DND-41 (cell line): ENCODE measurements around the gene SS18.

ENCODE experiments used
- EZH2 ChIP-seq: IDR thresholded peaks from 3 replicates; pipeline ENCODE4 v1.6.1; 2012; ENCODE audit warnings: borderline replicate concordance, low read depth, mild to moderate bottlenecking, moderate library complexity, low read length, inconsistent platforms; ENCODE audit not compliant: severe bottlenecking
- TF ChIP-seq, protein P1 (sequence below): IDR thresholded peaks from 2 replicates; pipeline ENCODE4 v1.5.1; 2012; ENCODE audit warnings: borderline replicate concordance, low read length, moderate library complexity, mild to moderate bottlenecking; ENCODE audit not compliant: poor library complexity, severe bottlenecking; ENCODE audit errors: extremely low read depth

DNA sequence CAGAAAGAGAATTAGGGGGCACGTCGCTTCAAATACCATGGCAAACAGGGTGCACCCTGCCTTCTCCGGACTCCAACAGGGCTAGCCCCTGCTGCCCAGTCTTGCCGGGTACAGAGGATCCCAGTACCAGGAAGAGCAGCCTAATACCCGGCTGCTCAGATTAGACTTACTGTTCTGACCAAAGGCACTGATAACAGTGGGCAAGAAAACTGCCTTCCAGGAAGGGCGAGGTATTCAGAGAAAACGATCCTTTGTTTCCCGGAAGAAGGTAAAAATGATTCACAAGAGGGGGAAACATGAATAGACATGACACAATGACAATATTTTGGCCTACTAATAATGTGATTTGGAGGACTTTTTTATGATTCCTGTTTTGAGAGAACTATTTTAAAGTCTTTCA is 99.9 kb downstream of the SS18 start:
- TF ChIP-seq, protein P1, sequence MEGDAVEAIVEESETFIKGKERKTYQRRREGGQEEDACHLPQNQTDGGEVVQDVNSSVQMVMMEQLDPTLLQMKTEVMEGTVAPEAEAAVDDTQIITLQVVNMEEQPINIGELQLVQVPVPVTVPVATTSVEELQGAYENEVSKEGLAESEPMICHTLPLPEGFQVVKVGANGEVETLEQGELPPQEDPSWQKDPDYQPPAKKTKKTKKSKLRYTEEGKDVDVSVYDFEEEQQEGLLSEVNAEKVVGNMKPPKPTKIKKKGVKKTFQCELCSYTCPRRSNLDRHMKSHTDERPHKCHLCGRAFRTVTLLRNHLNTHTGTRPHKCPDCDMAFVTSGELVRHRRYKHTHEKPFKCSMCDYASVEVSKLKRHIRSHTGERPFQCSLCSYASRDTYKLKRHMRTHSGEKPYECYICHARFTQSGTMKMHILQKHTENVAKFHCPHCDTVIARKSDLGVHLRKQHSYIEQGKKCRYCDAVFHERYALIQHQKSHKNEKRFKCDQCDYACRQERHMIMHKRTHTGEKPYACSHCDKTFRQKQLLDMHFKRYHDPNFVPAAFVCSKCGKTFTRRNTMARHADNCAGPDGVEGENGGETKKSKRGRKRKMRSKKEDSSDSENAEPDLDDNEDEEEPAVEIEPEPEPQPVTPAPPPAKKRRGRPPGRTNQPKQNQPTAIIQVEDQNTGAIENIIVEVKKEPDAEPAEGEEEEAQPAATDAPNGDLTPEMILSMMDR: no peak
- TF ChIP-seq EZH2: no peak
